Thyroid gland (tissue), 4 donors: ENCODE data around the gene DCLRE1A.
"Not testable (repeated sequence)": the region's sequence is repeated elsewhere in the genome, so short reads cannot be mapped to it uniquely, and the experiment has no call there.

Source experiments
- CTCF ChIP-seq, 6 experiments: fragments of 200-600 bp in 3 of 6; fragments of 450-650 bp in 3 of 6; sonication (generic) in 3 of 6; IDR thresholded peaks; one replicate each; pipeline ENCODE4 v1.5.1; 2016 to 2019; ENCODE audit warnings: antibody characterized with exemption in 6 of 6, mild to moderate bottlenecking in 2 of 6, inconsistent platforms in 1 of 6, moderate library complexity in 1 of 6
- POLR2A ChIP-seq, 2 donors: fragments of 450-650 bp; IDR thresholded peaks; one replicate each; pipeline ENCODE4 v1.6.1; 2017; ENCODE audit warnings: antibody characterized with exemption in 2 of 2, mild to moderate bottlenecking in 2 of 2, moderate library complexity in 1 of 2

- TF ChIP-seq CTCF, POLR2A (IDR thresholded peaks at IDR 0.05): not testable (repeated sequence)
Measured at GRCh38 chr10:113821306-113821705, 32.6 kb downstream of the DCLRE1A start.
